H1 (cell line): ENCODE measurements around the gene UBE3B. TPM values are rescaled to one million over a fixed set of nuclear protein-coding genes. Genes with fewer than 3 reads are reported as not detected.

Experiments
- CTCF ChIA-PET: fragments of 300-600 bp; sonication (Branson Sonifier 250); formaldehyde crosslinking; loops from one replicate; lab custom pipeline; 2021; ENCODE audit not compliant: partially characterized antibody; lab: Charles Lee
- POLR2A ChIA-PET: fragments of 300-600 bp; sonication (Branson Sonifier 250); formaldehyde crosslinking; loops from one replicate; lab custom pipeline; 2021; ENCODE audit warnings: inconsistent platforms; ENCODE audit not compliant: partially characterized antibody; lab: Charles Lee
- DNase-seq, 2 experiments: peaks; one replicate each; pipeline versions ENCODE4 v3.0.0 to v3.0.0-alpha.2; 2010 to 2022; ENCODE audit warnings: low spot score in 2 of 2, low read depth in 1 of 2, mixed read lengths in 1 of 2
- FAIRE-seq: peaks from 2 replicates; lab custom pipeline; 2011; peaks lifted over from hg19 to GRCh38; lab: Jason Lieb, UNC
- H2AFZ ChIP-seq: 2 replicates; pipeline ENCODE4 v1.8.1; 2012; ENCODE audit warnings: low read length, inconsistent platforms
- H2AK5ac ChIP-seq: 2 replicates; pipeline ENCODE4 v1.6.1; 2013; ENCODE audit warnings: low read depth, low read length
- H2BK120ac ChIP-seq: replicated peaks from 2 replicates; pipeline ENCODE3; 2013; ENCODE audit warnings: low read depth, low read length, inconsistent platforms
- H2BK12ac ChIP-seq: 2 replicates; pipeline ENCODE4 v1.6.1; 2013; ENCODE audit warnings: low read depth, low read length
- H2BK15ac ChIP-seq: 2 replicates; pipeline ENCODE4 v1.6.1; 2013; ENCODE audit warnings: low read length
- H2BK20ac ChIP-seq: 2 replicates; pipeline ENCODE4 v1.6.1; 2013; ENCODE audit warnings: low read length
- H2BK5ac ChIP-seq: 2 replicates; pipeline ENCODE4 v1.6.1; 2013; ENCODE audit warnings: low read depth, low read length
- H3K14ac ChIP-seq: 2 replicates; pipeline ENCODE4 v1.6.1; 2013; ENCODE audit warnings: inconsistent platforms; ENCODE audit not compliant: insufficient read length
- H3K18ac ChIP-seq: 2 replicates; pipeline ENCODE4 v1.6.1; 2013; ENCODE audit warnings: low read length; ENCODE audit errors: extremely low read depth
- H3K23ac ChIP-seq: 2 replicates; pipeline ENCODE4 v1.6.1; 2013; ENCODE audit warnings: inconsistent platforms; ENCODE audit not compliant: insufficient read length
- H3K23me2 ChIP-seq: 2 replicates; pipeline ENCODE4 v1.6.1; 2013; ENCODE audit warnings: low read depth, low read length
- H3K27ac ChIP-seq: 2 replicates; pipeline ENCODE4 v1.6.1; 2011; ENCODE audit warnings: low read depth, low read length, inconsistent platforms
- H3K27me3 ChIP-seq, 4 experiments: replicated peaks in 1 of 4; 1 replicate in 1 of 4; 2 replicates in 3 of 4; pipeline versions ENCODE4 v1.6.1 to v1.8.1; 2011 to 2013; ENCODE audit warnings: low read length in 3 of 4, mild to moderate bottlenecking in 3 of 4, inconsistent platforms in 2 of 4, mixed read lengths in 2 of 4, moderate library complexity in 1 of 4; ENCODE audit not compliant: control insufficient read depth in 3 of 4, insufficient read depth in 3 of 4; ENCODE audit errors: extremely low read depth in 1 of 4
- H3K36me3 ChIP-seq, 4 experiments: 2 replicates each; pipeline versions ENCODE4 v1.6.1 to v1.8.1; 2011 to 2013; ENCODE audit warnings: mild to moderate bottlenecking in 4 of 4, low read length in 3 of 4, moderate library complexity in 2 of 4, control low read depth in 1 of 4, inconsistent platforms in 1 of 4; ENCODE audit not compliant: insufficient read depth in 4 of 4, control insufficient read depth in 2 of 4
- H3K4ac ChIP-seq: replicated peaks from 2 replicates; pipeline ENCODE3; 2013; ENCODE audit warnings: low read length, low read depth, mixed read lengths, inconsistent platforms; ENCODE audit not compliant: insufficient read length
- H3K4me1 ChIP-seq, 4 experiments: replicated peaks in 1 of 4; 1 replicate in 1 of 4; 2 replicates in 3 of 4; pipeline versions ENCODE4 v1.6.1 to v1.8.1; 2011 to 2013; ENCODE audit warnings: low read length in 3 of 4, inconsistent platforms in 2 of 4, mixed read lengths in 1 of 4; ENCODE audit not compliant: insufficient read depth in 4 of 4, control insufficient read depth in 3 of 4
- H3K4me2 ChIP-seq, 2 experiments: 2 replicates each; pipeline versions ENCODE4 v1.6.1 to v1.8.1; 2011 to 2013; ENCODE audit warnings: low read depth in 2 of 2, low read length in 2 of 2, control low read depth in 1 of 2, inconsistent platforms in 1 of 2, mild to moderate bottlenecking in 1 of 2; ENCODE audit not compliant: insufficient read depth in 1 of 2
- H3K4me3 ChIP-seq, 4 experiments: fragments of 200-600, 300-600 bp in 1 of 4; sonication (generic), shearing (Covaris generic), sonication (Bioruptor Twin) in 1 of 4; 2 replicates each; pipeline versions ENCODE4 v1.5.1 to v1.8.1; 2011 to 2016; ENCODE audit warnings: low read length in 4 of 4, low read depth in 3 of 4, control low read depth in 2 of 4, inconsistent platforms in 2 of 4, mild to moderate bottlenecking in 2 of 4, mixed read lengths in 1 of 4, moderate library complexity in 1 of 4; ENCODE audit not compliant: insufficient read depth in 2 of 4; ENCODE audit errors: extremely low read depth in 1 of 4
- H3K56ac ChIP-seq: replicated peaks from 2 replicates; pipeline ENCODE3; 2013; ENCODE audit warnings: low read depth, mild to moderate bottlenecking, mixed read lengths, low read length, inconsistent platforms; ENCODE audit not compliant: insufficient read length
- H3K79me1 ChIP-seq: 2 replicates; pipeline ENCODE4 v1.6.1; 2013; ENCODE audit warnings: low read depth, low read length, control low read depth
- H3K79me2 ChIP-seq, 2 experiments: 2 replicates each; pipeline versions ENCODE4 v1.6.1 to v1.8.1; 2012 to 2013; ENCODE audit warnings: low read length in 2 of 2, mild to moderate bottlenecking in 2 of 2, inconsistent platforms in 1 of 2; ENCODE audit not compliant: insufficient read depth in 2 of 2, control insufficient read depth in 1 of 2
- H3K9ac ChIP-seq, 4 experiments: replicated peaks in 1 of 4; 1 replicate in 1 of 4; 2 replicates in 3 of 4; pipeline versions ENCODE4 v1.6.1 to v1.8.1; 2011 to 2013; ENCODE audit warnings: low read depth in 3 of 4, low read length in 3 of 4, control low read depth in 2 of 4, mild to moderate bottlenecking in 2 of 4, moderate library complexity in 2 of 4, inconsistent platforms in 1 of 4; ENCODE audit errors: extremely low read depth in 1 of 4
- H3K9me3 ChIP-seq, 2 experiments: 2 replicates each; pipeline versions ENCODE4 v1.6.1 to v1.8.1; 2012 to 2013; ENCODE audit warnings: mild to moderate bottlenecking in 2 of 2, moderate library complexity in 2 of 2, control low read depth in 1 of 2, inconsistent platforms in 1 of 2, low read depth in 1 of 2, low read length in 1 of 2, mixed read lengths in 1 of 2; ENCODE audit not compliant: insufficient read depth in 2 of 2
- H4K20me1 ChIP-seq, 2 experiments: replicated peaks in 1 of 2; 2 replicates each; pipeline versions ENCODE3 to v1.8.1; 2011 to 2013; ENCODE audit warnings: inconsistent platforms in 2 of 2, low read length in 2 of 2, mild to moderate bottlenecking in 1 of 2; ENCODE audit not compliant: insufficient read depth in 2 of 2, control insufficient read depth in 1 of 2
- H4K5ac ChIP-seq: 2 replicates; pipeline ENCODE4 v1.6.1; 2013; ENCODE audit warnings: low read length, low read depth, mixed read lengths, inconsistent platforms; ENCODE audit not compliant: insufficient read length
- H4K8ac ChIP-seq: 2 replicates; pipeline ENCODE4 v1.8.0; 2013; ENCODE audit warnings: mild to moderate bottlenecking, moderate library complexity, low read length, inconsistent platforms; ENCODE audit not compliant: insufficient read depth; ENCODE audit errors: extremely low read depth
- H4K91ac ChIP-seq: replicated peaks from 2 replicates; pipeline ENCODE3; 2013; ENCODE audit warnings: low read length, mixed read lengths, inconsistent platforms; ENCODE audit not compliant: insufficient read length
- GTF2F1 ChIP-seq: IDR thresholded peaks from 2 replicates; pipeline ENCODE4 v1.6.1; 2012; ENCODE audit warnings: low read depth, low read length, improper control_type of control experiment, borderline replicate concordance
- HDAC6 ChIP-seq: IDR thresholded peaks from one replicate; pipeline ENCODE4 v1.7.1; 2012; ENCODE audit warnings: low read depth, mild to moderate bottlenecking, inconsistent platforms, low read length, moderate library complexity
- SP1 ChIP-seq: IDR thresholded peaks from 2 replicates; pipeline ENCODE4 v1.6.1; 2011; ENCODE audit warnings: low read depth, low read length
- TEAD4 ChIP-seq: IDR thresholded peaks from 2 replicates; pipeline ENCODE4 v1.6.1; 2012; ENCODE audit warnings: low read depth, low read length, inconsistent platforms, mixed read lengths
- USF2 ChIP-seq: IDR thresholded peaks from 2 replicates; pipeline ENCODE4 v1.6.1; 2011; ENCODE audit warnings: low read length, improper control_type of control experiment
- WGBS, 2 experiments: shearing (Covaris generic) in 1 of 2; methylation state at CpG; one replicate each; pipeline versions ENCODE4 v1.1.6 to v1.1.7; 2013 to 2015; ENCODE audit warnings: low lambda C conversion rate in 2 of 2, mixed read lengths in 2 of 2, inconsistent platforms in 1 of 2, low coverage in 1 of 2, missing lambda C conversion rate in 1 of 2; ENCODE audit not compliant: insufficient replicate concordance in 2 of 2, insufficient coverage in 1 of 2, insufficient read length in 1 of 2; ENCODE audit errors: extremely low coverage in 1 of 2, missing lambda C conversion rate in 1 of 2; 5-methylcytosine and 5-hydroxymethylcytosine counted together
- polyA plus RNA-seq, 7 experiments: library from polyadenylated mRNA; depleted of rRNA in 3 of 7; stranded (reverse) in 5 of 7; unstranded in 2 of 7; fragments of >200 nt in 5 of 7; fragments of 200-250 nt in 2 of 7; gene quantifications; 1 replicate in 5 of 7; 2 replicates in 1 of 7; 4 replicates in 1 of 7; pipeline versions ENCODE4 v1.2.1 to v1.2.3, GENCODE V29; 2011 to 2013; ENCODE audit warnings: missing spikeins in 2 of 7, mixed read lengths in 2 of 7
- total RNA-seq: library from RNA; stranded (reverse); fragmentation: NEBNext Ultra II Directional; extraction: Animal tissue kit (Norgen Biotek cat#: 25700); gene quantifications from 2 replicates; pipeline ENCODE4 v1.2.1, GENCODE V29; 2021

The UBE3B gene
- total and polyA plus RNA-seq, 2 of the 8 experiments (the other 6 are each of a cell fraction or from before 2014, with no cell fraction given), result 14.0 to 21.1 TPM

DNA sequence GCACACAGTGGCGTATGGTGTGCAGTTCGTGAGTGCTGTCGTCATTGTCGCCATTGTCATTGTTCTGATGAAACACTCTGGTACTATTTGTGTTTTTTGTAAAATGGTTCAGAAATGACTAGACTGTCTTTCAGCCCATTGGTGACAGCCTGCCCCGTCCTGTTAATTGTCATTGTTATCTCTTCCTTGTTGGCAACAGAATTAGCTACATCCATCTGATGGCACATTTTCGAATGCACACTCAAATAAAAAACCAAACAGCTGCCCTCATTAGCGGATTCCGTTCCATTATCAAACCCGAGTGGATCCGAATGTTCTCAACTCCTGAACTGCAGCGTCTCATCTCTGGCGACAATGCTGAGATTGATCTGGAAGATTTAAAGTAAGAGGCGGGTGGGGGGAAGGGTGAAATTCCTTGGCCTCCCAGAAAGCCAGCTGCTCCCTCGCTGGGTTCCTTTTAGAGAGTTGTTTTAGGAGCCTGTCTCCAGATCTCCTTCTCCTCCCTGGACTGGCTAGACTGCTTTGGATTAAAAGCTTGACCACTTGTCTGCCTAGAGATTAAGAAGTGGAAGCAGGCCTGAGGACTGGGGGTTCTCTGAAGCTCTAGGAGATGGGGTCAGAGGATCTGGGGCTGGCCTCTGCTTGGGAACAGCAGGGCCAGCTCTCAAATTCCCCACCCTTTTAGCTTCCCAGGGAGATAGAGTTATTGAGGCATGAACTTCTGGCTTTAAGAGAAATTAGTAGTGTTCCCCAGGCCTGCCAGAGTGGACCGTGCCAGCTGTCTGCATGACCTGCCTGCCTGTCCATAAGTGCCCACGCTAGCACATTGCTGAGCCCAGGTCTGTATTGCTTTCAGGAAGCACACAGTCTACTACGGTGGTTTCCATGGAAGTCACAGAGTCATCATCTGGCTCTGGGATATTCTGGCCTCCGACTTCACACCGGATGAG is 52.5 kb downstream of the UBE3B start:
- no peak overlapping the region for H2BK5ac ChIP-seq
- no peak overlapping the region for H4K8ac ChIP-seq
- H3K36me3 ChIP-seq, result peaks cover 0 to 3% (median 0%) of the 10 kb centered on the region in 4 experiments; a peak in 3 of 8 replicates
- H3K4ac ChIP-seq, result no peak overlapping the region
- no peak overlapping the region for H3K14ac ChIP-seq
- no peaks in the 10 kb centered on the region for H3K79me2 ChIP-seq
- POLR2A ChIA-PET, result interaction anchor here (1.1 kb wide), 1 partner anchor 11 kb away, joined by 7 read pairs; no protein-coding TSS in a partner anchor
- no peaks in the 10 kb centered on the region for H3K27me3 ChIP-seq
- H3K9me3 ChIP-seq, result no peaks in the 10 kb centered on the region
- no peak overlapping the region for H3K4me3 ChIP-seq
- no peaks in the 10 kb centered on the region for H3K79me1 ChIP-seq
- H3K9ac ChIP-seq, result no peak overlapping the region
- H2BK20ac ChIP-seq, result no peak overlapping the region
- H3K18ac ChIP-seq, result no peak overlapping the region
- H4K20me1 ChIP-seq, result no peaks in the 10 kb centered on the region
- no peak overlapping the region for H3K56ac ChIP-seq
- no peak overlapping the region for H2BK15ac ChIP-seq
- DNase-seq (no peak), FAIRE-seq (peak; percentile 7)
- peaks cover 0 to 6% (median 2%) of the 10 kb centered on the region in 4 experiments; a peak in 4 of 7 replicates for H3K4me1 ChIP-seq
- H2AFZ ChIP-seq, result no peak overlapping the region
- H3K4me2 ChIP-seq, result no peak overlapping the region
- no peak overlapping the region for H2AK5ac ChIP-seq
- H3K23me2 ChIP-seq, result no peaks in the 10 kb centered on the region
- CTCF ChIA-PET, result interaction anchor here (0.5 to 2.3 kb wide), 9 partner anchors 10 to 319 kb away, joined by 3 to 14 read pairs (median 3); partner anchors contain the start of genes MMAB and MVK
- H2BK12ac ChIP-seq, result no peak overlapping the region
- no peak overlapping the region for H4K5ac ChIP-seq
- no peak overlapping the region for H3K23ac ChIP-seq
- H4K91ac ChIP-seq, result no peak overlapping the region
- no peak overlapping the region for H3K27ac ChIP-seq
- no peak for TF ChIP-seq USF2
- no peak for TF ChIP-seq GTF2F1
- TF ChIP-seq HDAC6, result no peak
- 0 out of 2 replicates have a peak, but pooled peaks have one; percentile 21 for TF ChIP-seq TEAD4
- no peak for TF ChIP-seq SP1
- TF ChIP-seq, all 59 proteins: peak for 1
- 88% methylated on average over 19 of the region's 19 CpGs; no CpG with 5 or more reads in 1 of the 2 experiments for WGBS, 2 experiments
- H2BK120ac ChIP-seq, result no peak overlapping the region
